ENCODE results near the gene COX7A2. TPM values are rescaled to one million over a fixed set of nuclear protein-coding genes. Genes with fewer than 3 reads are reported as not detected.

COX7A2 gene
- total and polyA plus RNA-seq, 3 donors from 2014 or later = 154 to 1,268 (median 167) TPM

DNA sequence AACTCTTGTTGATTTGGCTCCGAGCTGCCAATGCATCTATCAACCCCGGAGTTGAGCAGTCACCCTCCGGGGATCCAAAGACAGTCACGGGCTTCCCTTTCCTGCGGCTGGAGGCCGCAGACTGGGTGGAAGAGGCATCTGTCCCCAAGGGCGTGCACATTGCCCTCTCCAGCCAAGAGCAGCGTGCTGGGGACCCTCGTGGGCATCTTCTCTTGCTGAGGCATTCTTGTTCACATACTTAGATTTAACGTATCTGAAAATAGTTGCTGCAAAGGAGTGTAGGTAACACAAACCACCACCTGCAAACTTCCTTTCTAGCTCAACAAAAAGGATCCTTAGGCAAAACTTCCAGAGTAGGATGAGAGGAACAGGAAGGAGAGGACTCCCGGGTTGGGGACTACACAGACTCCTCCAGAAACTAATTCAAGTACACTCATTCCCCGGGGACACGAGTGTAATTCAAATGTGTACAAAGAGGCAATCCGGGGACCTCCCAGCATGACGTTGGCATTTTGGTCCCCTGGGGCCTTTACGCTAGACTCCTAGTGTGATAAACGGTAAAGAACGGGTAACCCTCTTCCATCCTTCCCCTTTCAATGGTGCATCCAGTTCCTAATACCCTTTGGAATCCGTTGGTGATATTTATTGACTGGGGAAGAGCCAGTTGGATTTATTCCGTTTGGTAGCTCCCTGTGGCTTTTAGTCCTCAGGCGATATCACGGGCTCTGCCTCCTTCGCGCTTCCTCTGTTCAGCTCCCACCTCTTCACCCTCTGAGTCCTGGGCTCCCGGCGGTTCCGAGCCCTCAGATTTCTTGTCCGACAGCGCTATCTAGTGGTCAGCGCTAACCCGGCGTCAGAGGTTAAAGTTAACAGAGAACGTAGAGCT, 35.1 kb downstream of the COX7A2 start:
- H3K27ac ChIP-seq = no peak overlapping the region
- peaks cover 18% of the 10 kb centered on the region for H3K4me1 ChIP-seq
- intact Hi-C loops (cut with DNase I; ENCODE audit: low total_unique reads) = loop anchor here (10.0 kb wide), 2 partner anchors 794 to 1464 kb away; no protein-coding TSS in a partner anchor
- H3K9me3 ChIP-seq = no peaks in the 10 kb centered on the region
- no peak for TF ChIP-seq POLR2A (IDR thresholded peaks at IDR 0.05)
- TF ChIP-seq, protein P1, sequence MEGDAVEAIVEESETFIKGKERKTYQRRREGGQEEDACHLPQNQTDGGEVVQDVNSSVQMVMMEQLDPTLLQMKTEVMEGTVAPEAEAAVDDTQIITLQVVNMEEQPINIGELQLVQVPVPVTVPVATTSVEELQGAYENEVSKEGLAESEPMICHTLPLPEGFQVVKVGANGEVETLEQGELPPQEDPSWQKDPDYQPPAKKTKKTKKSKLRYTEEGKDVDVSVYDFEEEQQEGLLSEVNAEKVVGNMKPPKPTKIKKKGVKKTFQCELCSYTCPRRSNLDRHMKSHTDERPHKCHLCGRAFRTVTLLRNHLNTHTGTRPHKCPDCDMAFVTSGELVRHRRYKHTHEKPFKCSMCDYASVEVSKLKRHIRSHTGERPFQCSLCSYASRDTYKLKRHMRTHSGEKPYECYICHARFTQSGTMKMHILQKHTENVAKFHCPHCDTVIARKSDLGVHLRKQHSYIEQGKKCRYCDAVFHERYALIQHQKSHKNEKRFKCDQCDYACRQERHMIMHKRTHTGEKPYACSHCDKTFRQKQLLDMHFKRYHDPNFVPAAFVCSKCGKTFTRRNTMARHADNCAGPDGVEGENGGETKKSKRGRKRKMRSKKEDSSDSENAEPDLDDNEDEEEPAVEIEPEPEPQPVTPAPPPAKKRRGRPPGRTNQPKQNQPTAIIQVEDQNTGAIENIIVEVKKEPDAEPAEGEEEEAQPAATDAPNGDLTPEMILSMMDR (IDR thresholded peaks at IDR 0.05) = peak; percentile 77 to 86 (median 78)
- H3K27me3 ChIP-seq = no peaks in the 10 kb centered on the region
- DNase-seq = peak; percentile 93
- no peaks in the 10 kb centered on the region for H3K36me3 ChIP-seq (ENCODE audit: low read depth, missing control alignments)
- WGBS, 2 donors = 7 to 9% methylated on average over 33 of the region's 33 CpGs
- H3K4me3 ChIP-seq = peak overlapping the region in 1 of 2 donors; percentile 21

DNA sequence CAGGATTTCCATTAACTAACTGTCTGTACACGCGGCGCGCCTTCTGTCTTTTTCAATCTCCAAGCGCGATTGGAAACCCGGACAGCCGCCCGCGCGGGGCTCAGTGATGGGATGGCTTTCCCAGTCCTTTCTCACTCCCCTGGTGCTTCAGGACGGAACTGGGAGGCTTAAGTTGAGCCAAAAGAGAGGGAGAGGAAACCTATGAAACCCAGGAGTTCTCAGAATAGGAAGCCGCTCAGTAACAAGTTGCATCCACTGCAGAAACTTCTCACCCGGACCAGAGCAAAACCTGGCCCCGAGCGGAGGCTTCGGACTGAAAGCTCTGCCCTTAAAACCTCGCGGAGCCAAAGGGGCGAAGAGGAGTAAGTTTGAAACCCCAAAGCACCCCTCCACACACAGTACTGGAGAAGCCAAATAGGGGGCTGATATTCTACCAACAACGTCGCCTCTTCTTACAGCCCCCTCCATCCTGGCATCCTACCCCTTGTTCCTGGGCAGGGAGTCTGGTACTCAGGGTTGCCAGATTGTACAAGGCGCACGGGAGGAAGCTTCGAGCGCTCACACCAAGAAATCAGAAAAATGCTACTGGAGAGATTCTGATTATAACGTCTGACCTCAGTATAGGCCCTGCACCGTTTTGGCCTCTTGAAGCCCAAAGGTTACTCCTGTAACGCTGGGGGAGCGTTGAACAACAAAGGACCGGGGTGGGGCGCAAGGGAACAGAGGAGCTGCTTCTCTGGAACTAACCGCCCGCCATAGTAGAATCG, 36.8 kb downstream of the COX7A2 start:
- intact Hi-C loops (cut with DNase I; ENCODE audit: low total_unique reads) = loop anchor here (10.0 kb wide), 2 partner anchors 792 to 1462 kb away; no protein-coding TSS in a partner anchor
- H3K36me3 ChIP-seq (ENCODE audit: low read depth, missing control alignments) = no peaks in the 10 kb centered on the region
- peak overlapping the region; percentile 51 to 71 for H3K4me3 ChIP-seq
- no peak for TF ChIP-seq POLR2A (IDR thresholded peaks at IDR 0.05)
- TF ChIP-seq, protein P1 (IDR thresholded peaks at IDR 0.05) = no peak
- no peaks in the 10 kb centered on the region for H3K27me3 ChIP-seq
- peaks cover 18% of the 10 kb centered on the region for H3K4me1 ChIP-seq
- no peak for DNase-seq
- no peaks in the 10 kb centered on the region for H3K9me3 ChIP-seq
- 17 to 19% methylated on average over 35 of the region's 35 CpGs for WGBS, 2 donors
- H3K27ac ChIP-seq = no peak overlapping the region

DNA sequence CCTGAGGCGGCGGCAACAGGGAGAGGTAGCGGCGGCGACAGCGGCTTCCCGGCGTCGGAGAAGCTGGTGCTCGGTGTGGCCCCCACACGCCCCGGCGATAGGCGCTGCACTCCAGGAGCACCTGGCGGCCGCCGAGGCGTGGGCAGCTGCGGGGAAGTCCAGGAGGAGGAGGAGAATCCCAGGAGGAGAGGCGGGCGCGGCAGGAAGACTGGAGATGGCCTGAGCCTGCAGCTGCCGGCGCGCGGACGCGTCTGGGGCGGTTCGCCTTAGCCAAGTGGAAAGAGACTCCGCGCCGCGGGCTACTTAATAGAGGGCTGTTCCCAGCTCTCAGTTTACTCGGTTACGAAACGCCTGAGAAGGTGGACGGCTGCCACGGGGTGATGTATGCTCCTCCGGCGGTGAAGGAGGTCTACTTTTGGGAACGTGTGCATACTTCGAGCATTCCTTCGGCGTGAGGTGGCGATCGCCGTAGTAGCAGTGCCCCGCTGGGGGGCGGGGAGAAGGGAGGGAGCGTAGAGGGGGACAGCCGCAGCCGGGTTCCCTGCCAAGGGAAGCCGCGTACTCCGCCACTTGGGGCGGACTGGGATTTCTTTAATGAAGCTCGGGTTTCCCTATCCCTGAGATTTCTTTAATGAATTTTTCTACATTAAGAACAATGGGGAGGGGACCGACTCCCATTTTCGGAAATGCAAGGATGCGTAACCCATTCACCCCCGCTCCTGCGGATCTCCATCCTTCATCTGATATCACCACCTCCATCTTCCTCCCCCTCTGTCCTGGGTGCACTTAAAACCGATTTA, 37.6 kb downstream of the COX7A2 start, which contains the start of gene COL12A1:
Gene COL12A1 (minus strand): TSS at position 278 of the 800 bp plus-strand sequence. CDS start 3,261 bp downstream, outside the sequence.
- TF ChIP-seq, protein P1 (IDR thresholded peaks at IDR 0.05) = no peak
- no peak for TF ChIP-seq POLR2A (IDR thresholded peaks at IDR 0.05)
- H3K4me3 ChIP-seq = peak within 1 kb of the TSS; percentile 51 to 71
- H3K36me3 ChIP-seq (ENCODE audit: low read depth, missing control alignments) = no peaks in the 10 kb centered on the region
- DNase-seq = peak; percentile 83
- no peaks in the 10 kb centered on the region for H3K9me3 ChIP-seq
- H3K27me3 ChIP-seq = no peaks in the 10 kb centered on the region
- intact Hi-C loops (cut with DNase I; ENCODE audit: low total_unique reads) = loop anchor here (10.0 kb wide), 2 partner anchors 791 to 1461 kb away; no protein-coding TSS in a partner anchor
- H3K4me1 ChIP-seq = peaks cover 18% of the 10 kb centered on the region
- H3K27ac ChIP-seq = peak within 1 kb of the TSS; percentile 28 to 67
- 0 to 1% methylated on average over 50 to 64 of the region's 64 CpGs for WGBS, 2 donors
